ENCODE results near the gene PRDM1.

The PRDM1 gene

GRCh38 chr6:106085984-106086813, at the start of gene PRDM1:
PRDM1 (plus strand) TSS chr6:106086336; CDS start chr6:106086554, 218 bp downstream.
- DNase-seq = no peak

- no peak for DNase-seq
Measured at GRCh38 chr6:106037060-106037459, 49.1 kb upstream of the PRDM1 start.

- DNase-seq = no peak
Measured at GRCh38 chr6:106039897-106040592, 46.1 kb upstream of the PRDM1 start.

- DNase-seq = no peak
Measured at GRCh38 chr6:106044151-106044550, 42.0 kb upstream of the PRDM1 start.

- DNase-seq = no peak
Measured at GRCh38 chr6:106045077-106045476, 41.1 kb upstream of the PRDM1 start.

- no peak for DNase-seq
Measured at GRCh38 chr6:106046116-106046853, 39.9 kb upstream of the PRDM1 start.

- no peak for DNase-seq
Measured at GRCh38 chr6:106046854-106047200, 39.3 kb upstream of the PRDM1 start.

GRCh38 chr6:106048336-106048735, 37.8 kb upstream of the PRDM1 start:
- DNase-seq = no peak

- DNase-seq = no peak
Measured at GRCh38 chr6:106050538-106050937, 35.6 kb upstream of the PRDM1 start.

- no peak for DNase-seq
Measured at GRCh38 chr6:106051226-106051625, 34.9 kb upstream of the PRDM1 start.

GRCh38 chr6:106053484-106054205, 32.5 kb upstream of the PRDM1 start:
- no peak for DNase-seq

GRCh38 chr6:106055489-106055888, 30.6 kb upstream of the PRDM1 start:
- no peak for DNase-seq

GRCh38 chr6:106056060-106056745, 29.9 kb upstream of the PRDM1 start:
- DNase-seq = no peak

- DNase-seq = no peak
Measured at GRCh38 chr6:106056746-106057390, 29.3 kb upstream of the PRDM1 start.

- DNase-seq = no peak
Measured at GRCh38 chr6:106059331-106059730, 26.8 kb upstream of the PRDM1 start.

GRCh38 chr6:106060167-106060566, 26.0 kb upstream of the PRDM1 start:
- DNase-seq = no peak

- no peak for DNase-seq
Measured at GRCh38 chr6:106063448-106063850, 22.7 kb upstream of the PRDM1 start.

- no peak for DNase-seq
Measured at GRCh38 chr6:106064142-106064541, 22.0 kb upstream of the PRDM1 start.

- DNase-seq = no peak
Measured at GRCh38 chr6:106064756-106065155, 21.4 kb upstream of the PRDM1 start.

- DNase-seq = no peak
Measured at GRCh38 chr6:106066989-106067388, 19.1 kb upstream of the PRDM1 start.

- peak; percentile 69 for DNase-seq
Measured at GRCh38 chr6:106069478-106069877, 16.7 kb upstream of the PRDM1 start.

- DNase-seq = peak; percentile 47
Measured at GRCh38 chr6:106070636-106071035, 15.5 kb upstream of the PRDM1 start.

Measured in NCI-H446 treated with DMSO at 0.1 percent for 48 hours (cell line).